Suprapubic skin (tissue), 4 donors: ENCODE results near the gene PIP5KL1.

Source experiments
- POLR2A ChIP-seq, 2 donors: fragments of 450-650 bp; IDR thresholded peaks; one replicate each; pipeline ENCODE4 v1.6.1; 2017; ENCODE audit warnings: antibody characterized with exemption in 2 of 2, mild to moderate bottlenecking in 2 of 2, moderate library complexity in 2 of 2
- POLR2AphosphoS5 ChIP-seq, 3 donors: sonication (generic); formaldehyde crosslinking; IDR thresholded peaks; one replicate each; pipeline ENCODE4 v1.6.1; 2017; ENCODE audit warnings: antibody characterized with exemption in 3 of 3
- TF ChIP-seq, protein P1 (sequence below), 2 donors: fragments of 200-600 bp in 1 of 2; fragments of 450-650 bp in 1 of 2; sonication (generic) in 1 of 2; IDR thresholded peaks; one replicate each; pipeline ENCODE4 v1.5.1; 2016 to 2019; ENCODE audit warnings: antibody characterized with exemption in 2 of 2, mild to moderate bottlenecking in 1 of 2, moderate library complexity in 1 of 2

DNA sequence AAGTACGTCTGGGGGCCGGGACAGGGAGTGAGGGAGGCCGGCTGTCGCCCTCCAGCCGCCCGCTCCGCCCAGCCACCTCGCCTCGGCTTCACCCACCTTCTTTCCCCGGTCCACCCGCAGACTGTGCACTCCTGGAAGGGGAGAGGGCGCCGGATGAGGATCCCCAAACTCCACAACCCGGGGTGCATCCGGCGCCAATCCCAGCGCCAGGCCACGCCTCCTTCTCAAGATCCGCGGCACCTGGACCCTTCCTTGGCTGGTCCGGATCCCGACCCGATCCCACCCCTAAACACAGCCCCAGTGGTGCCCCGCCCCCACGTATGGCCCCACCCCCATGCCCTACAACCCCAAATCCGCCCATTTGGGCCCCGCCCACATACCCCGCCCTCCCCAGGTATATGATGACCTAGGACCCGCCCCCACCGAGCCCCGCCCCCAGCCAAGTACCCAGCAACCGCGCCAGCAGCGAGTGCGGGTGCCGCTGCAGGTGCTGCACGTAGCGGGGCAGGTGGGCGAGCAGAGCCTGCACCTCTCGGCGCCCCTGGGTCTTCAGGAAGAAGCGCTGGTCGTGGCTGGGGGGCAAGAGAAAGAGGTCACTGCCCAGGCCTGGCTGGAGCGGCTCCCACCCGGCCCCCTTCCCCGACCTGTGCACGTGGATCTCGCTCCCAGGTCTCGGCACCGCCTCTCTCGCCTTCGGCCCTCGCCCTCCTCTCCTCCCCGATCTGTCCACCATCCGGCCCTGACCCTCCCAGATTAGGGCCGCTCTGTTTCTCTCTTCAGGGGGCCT lies 3.2 kb downstream of the PIP5KL1 start:
- TF ChIP-seq POLR2A (IDR thresholded peaks at IDR 0.05) (no peak), POLR2AphosphoS5 (IDR thresholded peaks at IDR 0.05) (no peak)
- TF ChIP-seq, protein P1, sequence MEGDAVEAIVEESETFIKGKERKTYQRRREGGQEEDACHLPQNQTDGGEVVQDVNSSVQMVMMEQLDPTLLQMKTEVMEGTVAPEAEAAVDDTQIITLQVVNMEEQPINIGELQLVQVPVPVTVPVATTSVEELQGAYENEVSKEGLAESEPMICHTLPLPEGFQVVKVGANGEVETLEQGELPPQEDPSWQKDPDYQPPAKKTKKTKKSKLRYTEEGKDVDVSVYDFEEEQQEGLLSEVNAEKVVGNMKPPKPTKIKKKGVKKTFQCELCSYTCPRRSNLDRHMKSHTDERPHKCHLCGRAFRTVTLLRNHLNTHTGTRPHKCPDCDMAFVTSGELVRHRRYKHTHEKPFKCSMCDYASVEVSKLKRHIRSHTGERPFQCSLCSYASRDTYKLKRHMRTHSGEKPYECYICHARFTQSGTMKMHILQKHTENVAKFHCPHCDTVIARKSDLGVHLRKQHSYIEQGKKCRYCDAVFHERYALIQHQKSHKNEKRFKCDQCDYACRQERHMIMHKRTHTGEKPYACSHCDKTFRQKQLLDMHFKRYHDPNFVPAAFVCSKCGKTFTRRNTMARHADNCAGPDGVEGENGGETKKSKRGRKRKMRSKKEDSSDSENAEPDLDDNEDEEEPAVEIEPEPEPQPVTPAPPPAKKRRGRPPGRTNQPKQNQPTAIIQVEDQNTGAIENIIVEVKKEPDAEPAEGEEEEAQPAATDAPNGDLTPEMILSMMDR (IDR thresholded peaks at IDR 0.05), result no peak
